HepG2 (cell line): ENCODE results near the gene TEX14. TPM values are rescaled to one million over a fixed set of nuclear protein-coding genes. Genes with fewer than 3 reads are reported as not detected.
A peak's percentile ranks its signal among the peaks of the same experiment; 100 is the strongest.

Experiments
- ATAC-seq: fragments of 200-7000 bp; cut with Tn5 transposase; 3 replicates; pipeline ENCODE4 v1.9.1; 2020; ENCODE audit warnings: mild to moderate bottlenecking, moderate library complexity
- BruUV-seq: library from RNA; stranded (reverse); fragments of 400-500 nt; replicated peaks from 2 replicates; lab custom pipeline; 2021; lab: Mats Ljungman, UMichigan
- CTCF ChIA-PET: fragments of 300-600 bp; formaldehyde crosslinking; extraction: SDS; loops from one replicate; lab custom pipeline; 2021; ENCODE audit warnings: low total read pairs, inconsistent platforms, low intra/inter-chr PET ratio; lab: Yijun Ruan, JAX
- POLR2A ChIA-PET: fragments of 350-600 bp; sonication (Branson Sonifier 250); formaldehyde crosslinking; loops from one replicate; lab custom pipeline; 2020; ENCODE audit warnings: antibody characterized with exemption, inconsistent platforms; lab: Yijun Ruan, JAX
- DNase-seq: peaks from one replicate; pipeline ENCODE4 v3.0.0-alpha.2; 2015; ENCODE audit warnings: low spot score
- FAIRE-seq: peaks from 3 replicates; lab custom pipeline; 2011; peaks lifted over from hg19 to GRCh38; lab: Jason Lieb, UNC
- H2AFZ ChIP-seq: one replicate; pipeline ENCODE4 v1.6.1; 2011; ENCODE audit warnings: low read length, inconsistent platforms
- H3K27ac ChIP-seq: fragments of 300-600 bp; 3 replicates; pipeline ENCODE4 v1.8.0; 2011; ENCODE audit warnings: mixed run types, mild to moderate bottlenecking, mixed read lengths, low read length, inconsistent platforms; ENCODE audit not compliant: insufficient read depth; ENCODE audit errors: extremely low read length
- H3K27me3 ChIP-seq, 2 experiments: fragments of 200-600 bp in 1 of 2; 2 replicates in 1 of 2; 3 replicates in 1 of 2; pipeline versions ENCODE4 v1.6.0 to v1.8.0; 2011; ENCODE audit warnings: low read length in 2 of 2, mild to moderate bottlenecking in 2 of 2, moderate library complexity in 2 of 2, inconsistent platforms in 1 of 2; ENCODE audit not compliant: insufficient read depth in 2 of 2, control insufficient read depth in 1 of 2
- H3K36me3 ChIP-seq, 2 experiments: fragments of 200-600 bp in 1 of 2; replicated peaks in 1 of 2; 2 replicates in 1 of 2; 3 replicates in 1 of 2; pipeline versions ENCODE4 v1.5.1 to v1.8.0; 2011; ENCODE audit warnings: low read length in 2 of 2, inconsistent platforms in 1 of 2; ENCODE audit not compliant: insufficient read depth in 2 of 2, control insufficient read depth in 1 of 2
- H3K4me1 ChIP-seq: 2 replicates; pipeline ENCODE4 v1.5.1; 2012; ENCODE audit warnings: low read length, inconsistent platforms; ENCODE audit not compliant: insufficient read depth
- H3K4me2 ChIP-seq: 2 replicates; pipeline ENCODE4 v1.6.0; 2011; ENCODE audit warnings: low read depth, low read length, inconsistent platforms
- H3K4me3 ChIP-seq, 3 experiments: fragments of 200-600 bp in 1 of 3; sonication (generic), shearing (Covaris generic) in 1 of 3; replicated peaks in 1 of 3; 2 replicates each; pipeline ENCODE4 v1.5.1; 2011 to 2016; ENCODE audit warnings: low read length in 3 of 3, inconsistent platforms in 2 of 3, low read depth in 2 of 3, mild to moderate bottlenecking in 2 of 3, control low read depth in 1 of 3, mixed read lengths in 1 of 3; ENCODE audit not compliant: insufficient read depth in 1 of 3
- H3K79me2 ChIP-seq: one replicate; pipeline ENCODE4 v1.6.1; 2011; ENCODE audit warnings: low read length, inconsistent platforms; ENCODE audit not compliant: insufficient read depth
- H3K9ac ChIP-seq: 2 replicates; pipeline ENCODE4 v1.6.0; 2011; ENCODE audit warnings: mild to moderate bottlenecking, low read depth, low read length, inconsistent platforms; ENCODE audit not compliant: insufficient read depth
- H3K9me3 ChIP-seq: 2 replicates; pipeline ENCODE4 v1.5.1; 2012; ENCODE audit warnings: mild to moderate bottlenecking, low read length
- H4K20me1 ChIP-seq: 2 replicates; pipeline ENCODE4 v1.6.0; 2011; ENCODE audit warnings: inconsistent platforms, mild to moderate bottlenecking, low read length, moderate library complexity; ENCODE audit not compliant: insufficient read depth
- HDAC2 ChIP-seq: sonication (generic); formaldehyde crosslinking; IDR thresholded peaks from 2 replicates; pipeline ENCODE4 v1.4.0; 2020; ENCODE audit warnings: missing genetic modification reagents
- HIC2 ChIP-seq: sonication (generic); formaldehyde crosslinking; IDR thresholded peaks from 2 replicates; pipeline ENCODE4 v1.9.0; 2022; ENCODE audit warnings: low read depth, missing genetic modification reagents
- HNRNPK ChIP-seq: fragments of 200-400 bp; formaldehyde crosslinking; IDR thresholded peaks from 2 replicates; pipeline ENCODE4 v1.6.1; 2018; ENCODE audit warnings: low read length, low read depth, moderate library complexity, mild to moderate bottlenecking; ENCODE audit not compliant: poor library complexity, severe bottlenecking
- KLF15 ChIP-seq: sonication (generic); formaldehyde crosslinking; IDR thresholded peaks from 2 replicates; pipeline ENCODE4 v1.8.1; 2023; ENCODE audit warnings: borderline replicate concordance, mild to moderate bottlenecking, inconsistent platforms, missing genetic modification reagents, mixed read lengths
- MBNL3 ChIP-seq: fragments of 250-450 bp; sonication (Bioruptor Pico); conservative IDR thresholded peaks from 2 replicates; pipeline ENCODE4 v1.8.0; 2022; ENCODE audit warnings: mild to moderate bottlenecking, inconsistent platforms
- POGZ ChIP-seq: sonication (generic); formaldehyde crosslinking; IDR thresholded peaks from 2 replicates; pipeline ENCODE4 v1.4.0; 2020; ENCODE audit warnings: mild to moderate bottlenecking, missing genetic modification reagents
- ZNF274 ChIP-seq: sonication (generic); formaldehyde crosslinking; IDR thresholded peaks from 2 replicates; pipeline ENCODE4 v1.5.1; 2020; ENCODE audit warnings: mild to moderate bottlenecking, missing genetic modification reagents
- ZNF512 ChIP-seq: sonication (generic); formaldehyde crosslinking; IDR thresholded peaks from 2 replicates; pipeline ENCODE4 v1.4.0; 2020; ENCODE audit warnings: mild to moderate bottlenecking, missing genetic modification reagents
- ZNF547 ChIP-seq: sonication (generic); formaldehyde crosslinking; IDR thresholded peaks from 2 replicates; pipeline ENCODE4 v1.5.1; 2020; ENCODE audit warnings: mild to moderate bottlenecking, missing genetic modification reagents
- ZNF839 ChIP-seq: sonication (generic); formaldehyde crosslinking; IDR thresholded peaks from 2 replicates; pipeline ENCODE4 v1.4.0; 2020; ENCODE audit warnings: missing genetic modification reagents, mild to moderate bottlenecking, borderline replicate concordance
- WGBS: methylation state at CpG from one replicate; pipeline ENCODE4 v1.1.6; 2017; ENCODE audit warnings: low lambda C conversion rate; 5-methylcytosine and 5-hydroxymethylcytosine counted together
- in situ Hi-C: cut with HindIII; loops from 2 replicates; pipeline ENCODE4 v1.10.0; 2017; ENCODE audit warnings: low pct_unique_long_range_greater_than_20kb; ENCODE audit not compliant: extremely low pct_ligation_motif_present
- intact Hi-C: fragments of 100-400 bp; cut with micrococcal nuclease; formaldehyde crosslinking; loops from one replicate; pipeline ENCODE4 v1.10.0; 2022; ENCODE audit not compliant: unreplicated experiment
- polyA plus RNA-seq, 8 experiments: library from polyadenylated mRNA; depleted of rRNA in 3 of 8; stranded (reverse) in 7 of 8; unstranded in 1 of 8; fragments of >200 nt; fragmentation: Illumina TruSeq in 4 of 8; extraction: Trizol in 4 of 8; gene quantifications; 2 replicates each; pipeline versions ENCODE4 v1.2.1 to v1.2.3, GENCODE V29; 2011 to 2016; ENCODE audit warnings: low read depth in 4 of 8, missing spikeins in 1 of 8, mixed read lengths in 1 of 8; ENCODE audit not compliant: insufficient read depth in 1 of 8
- total RNA-seq, 5 experiments: library from RNA; depleted of rRNA; stranded (reverse); fragments of >200 nt; fragmentation: Illumina TruSeq; extraction: Trizol; gene quantifications; 2 replicates each; pipeline ENCODE4 v1.2.3, GENCODE V29; 2016; ENCODE audit warnings: low read depth in 1 of 5
- TF ChIP-seq, protein P1 (sequence below): sonication (generic); formaldehyde crosslinking; IDR thresholded peaks from 2 replicates; pipeline ENCODE4 v1.5.0; 2020; ENCODE audit warnings: mild to moderate bottlenecking, missing genetic modification reagents
- TF ChIP-seq, protein P2 (sequence below): sonication (generic); formaldehyde crosslinking; IDR thresholded peaks from 2 replicates; pipeline ENCODE4 v1.9.0; 2021; ENCODE audit warnings: missing genetic modification reagents, mild to moderate bottlenecking, borderline replicate concordance
- TF ChIP-seq, protein P3 (sequence below): IDR thresholded peaks from 2 replicates; pipeline ENCODE4 v1.6.1; 2016; ENCODE audit warnings: low read depth, control low read depth

Gene TEX14
- total and polyA plus RNA-seq, 2 of the 13 experiments (the other 11 are each of a cell fraction or from before 2014, with no cell fraction given), result 0.04 to 0.07 TPM

DNA sequence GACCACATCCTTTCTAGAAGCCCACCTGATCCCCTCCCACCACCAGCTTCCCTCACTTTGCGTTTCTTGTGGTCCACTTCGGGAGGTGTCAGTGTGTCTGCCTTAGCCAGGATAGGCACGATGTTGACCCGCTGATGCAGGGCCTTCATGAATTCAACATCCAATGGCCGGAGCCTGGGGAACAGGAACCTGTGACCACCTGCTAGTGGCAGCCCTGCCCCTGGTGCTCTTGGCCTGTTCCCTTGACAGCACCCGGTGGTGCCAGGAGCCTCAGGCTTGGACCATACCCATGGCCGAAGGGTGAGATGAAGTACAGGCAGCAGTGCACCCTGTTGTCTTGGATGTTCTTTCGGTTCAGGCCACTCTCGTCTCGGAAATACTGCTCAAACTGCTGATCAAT, 170.2 kb downstream of the TEX14 start:
- Histone ChIP-seq H3K4me3 (no peak overlapping the region), H3K4me1 (peaks cover 33% of the 10 kb centered on the region), H3K9me3 (no peaks in the 10 kb centered on the region), H3K27ac (no peak overlapping the region), H3K27me3 (no peaks in the 10 kb centered on the region; a peak in 2 of 5 replicates), H3K4me2 (no peak overlapping the region), H4K20me1 (no peaks in the 10 kb centered on the region), H3K79me2 (peaks cover 2% of the 10 kb centered on the region), H2AFZ (no peak overlapping the region), H3K36me3 (no peaks in the 10 kb centered on the region), H3K9ac (no peak overlapping the region)
- intact Hi-C loops, result loop anchor here (1.0 to 5.0 kb wide), 2 partner anchors 138 to 191 kb away; no protein-coding TSS in a partner anchor
- in situ Hi-C loops, result no loop called here
- WGBS, result 48% methylated on average over 8 of the region's 10 CpGs
- ChIA-PET POLR2A (interaction anchor here (0.6 kb wide), 1 partner anchor 14 kb away, joined by 3 read pairs; no protein-coding TSS in a partner anchor), CTCF (interaction anchor here (1.4 kb wide), 1 partner anchor 66 kb away, joined by 4 read pairs; no protein-coding TSS in a partner anchor)
- no peak for ATAC-seq
- BruUV-seq, result no TSS peak
- no peak for DNase-seq
- FAIRE-seq, result no peak
- TF ChIP-seq ZNF839 (CRISPR knock-in tag) (0 out of 2 replicates have a peak, but pooled peaks have one; percentile 39), HDAC2 (no peak), ZNF274 (0 out of 2 replicates have a peak, but pooled peaks have one; percentile 39), ZNF547 (CRISPR knock-in tag) (0 out of 2 replicates have a peak, but pooled peaks have one; percentile 28), POGZ (CRISPR knock-in tag) (no peak), ZNF512 (CRISPR knock-in tag) (no peak), HNRNPK (no peak), MBNL3 (CRISPR knock-in tag) (no peak), KLF15 (CRISPR knock-in tag) (no peak), HIC2 (CRISPR knock-in tag) (no peak)
- TF ChIP-seq, protein P1, sequence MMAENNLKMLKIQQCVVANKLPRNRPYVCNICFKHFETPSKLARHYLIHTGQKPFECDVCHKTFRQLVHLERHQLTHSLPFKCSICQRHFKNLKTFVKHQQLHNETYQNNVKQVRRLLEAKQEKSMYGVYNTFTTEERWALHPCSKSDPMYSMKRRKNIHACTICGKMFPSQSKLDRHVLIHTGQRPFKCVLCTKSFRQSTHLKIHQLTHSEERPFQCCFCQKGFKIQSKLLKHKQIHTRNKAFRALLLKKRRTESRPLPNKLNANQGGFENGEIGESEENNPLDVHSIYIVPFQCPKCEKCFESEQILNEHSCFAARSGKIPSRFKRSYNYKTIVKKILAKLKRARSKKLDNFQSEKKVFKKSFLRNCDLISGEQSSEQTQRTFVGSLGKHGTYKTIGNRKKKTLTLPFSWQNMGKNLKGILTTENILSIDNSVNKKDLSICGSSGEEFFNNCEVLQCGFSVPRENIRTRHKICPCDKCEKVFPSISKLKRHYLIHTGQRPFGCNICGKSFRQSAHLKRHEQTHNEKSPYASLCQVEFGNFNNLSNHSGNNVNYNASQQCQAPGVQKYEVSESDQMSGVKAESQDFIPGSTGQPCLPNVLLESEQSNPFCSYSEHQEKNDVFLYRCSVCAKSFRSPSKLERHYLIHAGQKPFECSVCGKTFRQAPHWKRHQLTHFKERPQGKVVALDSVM (CRISPR knock-in tag), result no peak
- TF ChIP-seq, protein P2, sequence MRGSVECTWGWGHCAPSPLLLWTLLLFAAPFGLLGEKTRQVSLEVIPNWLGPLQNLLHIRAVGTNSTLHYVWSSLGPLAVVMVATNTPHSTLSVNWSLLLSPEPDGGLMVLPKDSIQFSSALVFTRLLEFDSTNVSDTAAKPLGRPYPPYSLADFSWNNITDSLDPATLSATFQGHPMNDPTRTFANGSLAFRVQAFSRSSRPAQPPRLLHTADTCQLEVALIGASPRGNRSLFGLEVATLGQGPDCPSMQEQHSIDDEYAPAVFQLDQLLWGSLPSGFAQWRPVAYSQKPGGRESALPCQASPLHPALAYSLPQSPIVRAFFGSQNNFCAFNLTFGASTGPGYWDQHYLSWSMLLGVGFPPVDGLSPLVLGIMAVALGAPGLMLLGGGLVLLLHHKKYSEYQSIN (CRISPR knock-in tag), result no peak
- TF ChIP-seq, protein P3, sequence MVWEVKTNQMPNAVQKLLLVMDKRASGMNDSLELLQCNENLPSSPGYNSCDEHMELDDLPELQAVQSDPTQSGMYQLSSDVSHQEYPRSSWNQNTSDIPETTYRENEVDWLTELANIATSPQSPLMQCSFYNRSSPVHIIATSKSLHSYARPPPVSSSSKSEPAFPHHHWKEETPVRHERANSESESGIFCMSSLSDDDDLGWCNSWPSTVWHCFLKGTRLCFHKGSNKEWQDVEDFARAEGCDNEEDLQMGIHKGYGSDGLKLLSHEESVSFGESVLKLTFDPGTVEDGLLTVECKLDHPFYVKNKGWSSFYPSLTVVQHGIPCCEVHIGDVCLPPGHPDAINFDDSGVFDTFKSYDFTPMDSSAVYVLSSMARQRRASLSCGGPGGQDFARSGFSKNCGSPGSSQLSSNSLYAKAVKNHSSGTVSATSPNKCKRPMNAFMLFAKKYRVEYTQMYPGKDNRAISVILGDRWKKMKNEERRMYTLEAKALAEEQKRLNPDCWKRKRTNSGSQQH (CRISPR knock-in tag), result no peak
